ENCODE measurements around the gene SPEN. TPM values are rescaled to one million over a fixed set of nuclear protein-coding genes. Genes with fewer than 3 reads are reported as not detected.

SPEN gene
- total RNA-seq, 1 experiment from 2014 or later, result 46.4 TPM

GRCh38 chr1:15858069-15858670, 10.7 kb downstream of the SPEN start:
- no peak for TF ChIP-seq CTCF (IDR thresholded peaks at IDR 0.05; ENCODE audit: insufficient read depth in 1 of 2, low read depth in 1 of 2, low read length in 1 of 2, severe bottlenecking in 1 of 2, unreplicated experiment in 1 of 2)
- no TSS peak for BruUV-seq (replicated peaks)
- no peaks in the 10 kb centered on the region for H3K27me3 ChIP-seq (replicated peaks; ENCODE audit: control insufficient read depth, insufficient read depth, low read length)
- Mint-ChIP-seq H3K27ac (ENCODE audit: unreplicated experiment) (no peak overlapping the region), H3K4me3 (ENCODE audit: unreplicated experiment) (no peak overlapping the region), H3K36me3 (ENCODE audit: insufficient read depth, unreplicated experiment) (peaks cover 14% of the 10 kb centered on the region), H3K9me3 (ENCODE audit: unreplicated experiment) (no peaks in the 10 kb centered on the region), H3K4me1 (ENCODE audit: low read depth, unreplicated experiment) (peaks cover 7% of the 10 kb centered on the region), H3K27me3 (ENCODE audit: insufficient read depth, unreplicated experiment) (no peaks in the 10 kb centered on the region)
- ChIA-PET CTCF (no interaction called here), POLR2A (interaction anchor here (0.5 to 0.6 kb wide), 2 partner anchors 57 to 103 kb away, joined by 3 to 4 read pairs; no protein-coding TSS in a partner anchor)
- intact Hi-C loops (cut with micrococcal nuclease; ENCODE audit: unreplicated experiment), result no loop called here
- DNase-seq, result no peak
- H3K4me1 ChIP-seq, result no peaks in the 10 kb centered on the region
- no peaks in the 10 kb centered on the region for H3K36me3 ChIP-seq (ENCODE audit: control insufficient read depth, insufficient read depth, low read length)
- no peaks in the 10 kb centered on the region for H3K9me3 ChIP-seq
- H3K4me3 ChIP-seq (ENCODE audit: low read depth, low read length), result no peak overlapping the region

- Histone ChIP-seq H3K27me3 (replicated peaks; ENCODE audit: control insufficient read depth, insufficient read depth, low read length) (no peaks in the 10 kb centered on the region), H3K36me3 (ENCODE audit: control insufficient read depth, insufficient read depth, low read length) (no peaks in the 10 kb centered on the region), H3K4me3 (ENCODE audit: low read depth, low read length) (no peak overlapping the region), H3K4me1 (no peaks in the 10 kb centered on the region), H3K9me3 (no peaks in the 10 kb centered on the region)
- TF ChIP-seq CTCF (IDR thresholded peaks at IDR 0.05; ENCODE audit: insufficient read depth in 1 of 2, low read depth in 1 of 2, low read length in 1 of 2, severe bottlenecking in 1 of 2, unreplicated experiment in 1 of 2), result no peak
- Mint-ChIP-seq H3K36me3 (ENCODE audit: insufficient read depth, unreplicated experiment) (peaks cover 14% of the 10 kb centered on the region), H3K4me1 (ENCODE audit: low read depth, unreplicated experiment) (peaks cover 7% of the 10 kb centered on the region), H3K4me3 (ENCODE audit: unreplicated experiment) (no peak overlapping the region), H3K9me3 (ENCODE audit: unreplicated experiment) (no peaks in the 10 kb centered on the region), H3K27ac (ENCODE audit: unreplicated experiment) (no peak overlapping the region), H3K27me3 (ENCODE audit: insufficient read depth, unreplicated experiment) (no peaks in the 10 kb centered on the region)
- CTCF ChIA-PET, result interaction anchor here (0.7 kb wide), 2 partner anchors 9 to 12 kb away, joined by 3 to 4 read pairs; no protein-coding TSS in a partner anchor
- POLR2A ChIA-PET, result interaction anchor here (0.5 to 0.8 kb wide), 3 partner anchors 14 to 102 kb away, joined by 3 to 4 read pairs (median 4); no protein-coding TSS in a partner anchor
- no TSS peak for BruUV-seq (replicated peaks)
- intact Hi-C loops (cut with micrococcal nuclease; ENCODE audit: unreplicated experiment), result no loop called here
- no peak for DNase-seq
Observed at GRCh38 chr1:15858672-15859372, 11.3 kb downstream of the SPEN start.

GRCh38 chr1:15863156-15863901, 15.8 kb downstream of the SPEN start:
- intact Hi-C loops (cut with micrococcal nuclease; ENCODE audit: unreplicated experiment), result no loop called here
- Mint-ChIP-seq H3K27me3 (ENCODE audit: insufficient read depth, unreplicated experiment) (no peaks in the 10 kb centered on the region), H3K9me3 (ENCODE audit: unreplicated experiment) (no peaks in the 10 kb centered on the region), H3K4me3 (ENCODE audit: unreplicated experiment) (no peak overlapping the region), H3K36me3 (ENCODE audit: insufficient read depth, unreplicated experiment) (peaks cover 3% of the 10 kb centered on the region), H3K27ac (ENCODE audit: unreplicated experiment) (no peak overlapping the region), H3K4me1 (ENCODE audit: low read depth, unreplicated experiment) (peaks cover 2% of the 10 kb centered on the region)
- POLR2A ChIA-PET, result no interaction called here
- no peaks in the 10 kb centered on the region for H3K9me3 ChIP-seq
- CTCF ChIA-PET, result no interaction called here
- H3K27me3 ChIP-seq (replicated peaks; ENCODE audit: control insufficient read depth, insufficient read depth, low read length), result no peaks in the 10 kb centered on the region
- BruUV-seq (replicated peaks), result no TSS peak
- no peak overlapping the region for H3K4me3 ChIP-seq (ENCODE audit: low read depth, low read length)
- no peak for TF ChIP-seq CTCF (IDR thresholded peaks at IDR 0.05; ENCODE audit: insufficient read depth in 1 of 2, low read depth in 1 of 2, low read length in 1 of 2, severe bottlenecking in 1 of 2, unreplicated experiment in 1 of 2)
- H3K36me3 ChIP-seq (ENCODE audit: control insufficient read depth, insufficient read depth, low read length), result no peaks in the 10 kb centered on the region
- no peaks in the 10 kb centered on the region for H3K4me1 ChIP-seq
- no peak for DNase-seq
